Naive B cell (primary cell): Measurements from ENCODE around the gene FAM200B. TPM values are rescaled to one million over a fixed set of nuclear protein-coding genes. Genes with fewer than 3 reads are reported as not detected.

Experiments
- ATAC-seq, 2 donors: fragments of 150-1000 bp; cut with Tn5 transposase; 2 replicates each; pipeline ENCODE4 v1.10.0; 2021; ENCODE audit warnings: low read depth in 2 of 2, mild to moderate bottlenecking in 2 of 2, moderate library complexity in 2 of 2
- DNase-seq: peaks from one replicate; pipeline ENCODE4 v3.0.0; 2022
- H3K27ac Mint-ChIP-seq, 6 donors: one replicate each; pipeline ENCODE4 v1.8.0; 2020 to 2022; ENCODE audit warnings: mild to moderate bottlenecking in 6 of 6, mixed read lengths in 6 of 6, moderate library complexity in 5 of 6, inconsistent platforms in 2 of 6
- H3K27me3 Mint-ChIP-seq, 3 donors: one replicate each; pipeline ENCODE4 v1.8.0; 2021 to 2022; ENCODE audit warnings: mixed read lengths in 3 of 3, mild to moderate bottlenecking in 1 of 3
- H3K36me3 Mint-ChIP-seq, 2 donors: one replicate each; pipeline ENCODE4 v1.8.0; 2020 to 2022; ENCODE audit warnings: mixed read lengths in 2 of 2, inconsistent platforms in 1 of 2, mild to moderate bottlenecking in 1 of 2
- H3K4me1 Mint-ChIP-seq, 3 donors: one replicate each; pipeline ENCODE4 v1.8.0; 2020 to 2022; ENCODE audit warnings: mixed read lengths in 3 of 3, inconsistent platforms in 1 of 3, mild to moderate bottlenecking in 1 of 3, moderate library complexity in 1 of 3
- H3K4me3 Mint-ChIP-seq, 8 donors: one replicate each; pipeline ENCODE4 v1.8.0; 2020 to 2022; ENCODE audit warnings: mild to moderate bottlenecking in 8 of 8, mixed read lengths in 8 of 8, moderate library complexity in 8 of 8, inconsistent platforms in 2 of 8
- H3K9me3 Mint-ChIP-seq, 7 donors: one replicate each; pipeline ENCODE4 v1.8.0; 2020 to 2022; ENCODE audit warnings: mixed read lengths in 7 of 7, mild to moderate bottlenecking in 5 of 7, inconsistent platforms in 2 of 7, moderate library complexity in 1 of 7
- polyA plus RNA-seq, 6 donors: library from polyadenylated mRNA; unstranded; fragments of 300-500 nt; fragmentation: Illumina TruSeq; gene quantifications; one replicate each; pipeline ENCODE4 v1.2.3, GENCODE V29; 2021; ENCODE audit warnings: low read depth in 6 of 6

FAM200B gene
- 10 to 100 TPM; 60.1 to 84.2 (median 72.1) TPM for polyA plus RNA-seq

DNA sequence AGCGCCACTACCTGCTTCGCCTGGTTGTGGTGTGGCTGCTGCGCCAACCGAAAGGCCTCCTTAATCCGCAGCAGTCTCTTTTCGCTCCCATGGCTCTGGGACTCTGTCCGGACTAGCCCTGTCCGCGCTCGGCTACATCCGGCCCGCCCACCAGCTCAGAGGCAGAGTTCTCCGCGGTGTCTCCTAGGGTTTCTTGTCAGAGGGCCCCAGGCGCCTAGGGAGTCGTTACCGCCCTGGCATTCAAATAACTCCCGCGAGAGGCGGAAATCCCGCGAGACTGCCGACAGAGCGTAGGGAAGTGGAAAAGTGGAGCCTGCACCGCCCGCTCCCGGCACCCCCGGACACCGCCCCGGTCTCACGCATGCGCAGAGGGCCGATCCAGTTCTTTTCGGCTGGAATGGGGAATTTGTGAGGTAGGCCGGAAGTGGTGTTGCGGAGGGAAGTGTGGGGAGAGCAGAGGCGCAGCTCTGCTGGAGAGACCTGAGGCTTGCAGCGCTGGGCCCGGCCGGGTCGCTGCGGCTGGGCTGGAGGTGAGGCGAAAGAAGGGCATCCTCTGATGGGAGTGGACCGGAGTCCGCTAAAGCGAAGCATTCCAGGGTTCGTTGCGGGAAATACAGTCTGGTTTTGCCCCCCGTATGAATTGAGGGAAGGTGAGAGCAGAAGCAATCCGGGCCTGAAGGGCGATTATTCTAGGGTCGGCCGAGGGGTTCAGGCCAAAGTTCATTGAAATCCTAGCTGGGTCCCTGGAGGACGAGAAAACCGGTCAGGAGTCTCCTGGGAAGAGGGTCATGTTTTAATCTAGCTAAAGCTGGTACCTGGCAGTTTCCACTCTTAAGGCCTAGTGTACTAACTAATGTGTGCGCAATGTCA, at the start of gene FAM200B:
Gene FAM200B (plus strand): TSS at position 456 of the 870 bp plus-strand sequence. CDS start 5,151 bp downstream, outside the sequence.
- peak; percentile 93 for DNase-seq
- H3K27ac Mint-ChIP-seq = peak within 1 kb of the TSS; percentile 88 to 99 (median 94)
- no peaks in the 10 kb centered on the region for H3K27me3 Mint-ChIP-seq
- peak within 1 kb of the TSS; percentile 96 to 100 (median 98) for H3K4me3 Mint-ChIP-seq
- H3K4me1 Mint-ChIP-seq = peaks cover 21 to 47% (median 28%) of the 10 kb centered on the region in 3 donors
- H3K9me3 Mint-ChIP-seq = no peaks in the 10 kb centered on the region
- peaks cover 0 to 4% of the 10 kb centered on the region in 2 donors for H3K36me3 Mint-ChIP-seq
- peak; percentile 98 to 99 for ATAC-seq

DNA sequence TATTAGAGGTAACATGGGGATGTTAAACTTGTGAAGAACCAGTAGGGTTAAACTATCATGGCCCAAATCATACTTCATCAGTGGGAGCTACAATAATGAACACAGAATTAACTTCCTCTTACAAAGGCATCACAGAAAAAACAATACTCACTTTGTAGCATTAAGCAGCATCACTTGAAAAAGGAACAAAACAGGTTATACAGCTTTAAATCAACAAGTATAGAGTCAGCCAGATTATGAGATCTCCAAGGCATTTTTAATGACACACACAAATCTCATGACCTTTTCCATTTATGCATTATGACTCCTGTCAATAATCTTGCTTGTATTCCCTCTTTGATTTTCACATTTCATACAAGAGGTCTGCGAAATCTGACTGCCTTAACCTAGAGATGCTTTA, 44.8 kb upstream of the FAM200B start:
- H3K9me3 Mint-ChIP-seq = no peaks in the 10 kb centered on the region
- H3K4me1 Mint-ChIP-seq = peaks cover 0 to 12% (median 3%) of the 10 kb centered on the region in 3 donors
- H3K4me3 Mint-ChIP-seq = no peak overlapping the region
- peaks cover 12 to 16% of the 10 kb centered on the region in 2 donors for H3K36me3 Mint-ChIP-seq
- peak overlapping the region in 1 of 6 donors; percentile 72 for H3K27ac Mint-ChIP-seq
- no peak for DNase-seq
- ATAC-seq = no peak
- H3K27me3 Mint-ChIP-seq = no peaks in the 10 kb centered on the region

DNA sequence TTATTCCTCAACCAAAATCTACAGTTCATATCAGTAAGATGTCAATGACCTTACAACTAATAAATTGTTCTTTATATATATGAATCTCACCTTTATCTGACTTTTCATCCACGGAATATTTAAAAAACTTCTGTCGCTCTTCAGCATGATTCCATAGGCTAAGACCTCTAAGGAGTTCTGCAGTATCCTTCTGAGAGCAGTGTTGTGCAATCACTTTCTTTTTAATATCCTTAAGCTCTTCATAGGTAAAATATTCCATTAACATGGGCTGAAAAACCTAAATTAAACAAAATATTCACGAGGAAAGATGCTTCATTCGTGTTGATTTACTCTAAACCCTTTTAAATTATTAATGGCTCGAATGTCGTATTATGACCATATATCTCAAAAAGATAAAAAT, 43.2 kb upstream of the FAM200B start:
- no peak for DNase-seq

GRCh38 chr4:15648600-15648999, 33.0 kb upstream of the FAM200B start:
- ATAC-seq = no peak
- no peak overlapping the region for H3K4me3 Mint-ChIP-seq

More for the DNA sequence above, 43.2 kb upstream of the FAM200B start:
- Mint-ChIP-seq H3K4me3 (no peak overlapping the region), H3K9me3 (no peaks in the 10 kb centered on the region), H3K27ac (no peak overlapping the region), H3K27me3 (no peaks in the 10 kb centered on the region), H3K36me3 (peaks cover 5 to 19% of the 10 kb centered on the region in 2 donors), H3K4me1 (peaks cover 4 to 19% (median 7%) of the 10 kb centered on the region in 3 donors)
- ATAC-seq = no peak

GRCh38 chr4:15649914-15650545, 31.6 kb upstream of the FAM200B start:
- H3K4me3 Mint-ChIP-seq = peak overlapping the region in 5 of 8 donors; percentile 1 to 50 (median 19)
- peak; percentile 63 for DNase-seq

More at GRCh38 chr4:15648600-15648999, 33.0 kb upstream of the FAM200B start:
- Mint-ChIP-seq H3K9me3 (no peaks in the 10 kb centered on the region), H3K4me1 (peaks cover 31 to 56% (median 41%) of the 10 kb centered on the region in 3 donors), H3K27me3 (no peaks in the 10 kb centered on the region), H3K36me3 (peaks cover 0 to 4% of the 10 kb centered on the region in 2 donors), H3K27ac (peak overlapping the region in 1 of 6 donors; percentile 32)
- no peak for DNase-seq

DNA sequence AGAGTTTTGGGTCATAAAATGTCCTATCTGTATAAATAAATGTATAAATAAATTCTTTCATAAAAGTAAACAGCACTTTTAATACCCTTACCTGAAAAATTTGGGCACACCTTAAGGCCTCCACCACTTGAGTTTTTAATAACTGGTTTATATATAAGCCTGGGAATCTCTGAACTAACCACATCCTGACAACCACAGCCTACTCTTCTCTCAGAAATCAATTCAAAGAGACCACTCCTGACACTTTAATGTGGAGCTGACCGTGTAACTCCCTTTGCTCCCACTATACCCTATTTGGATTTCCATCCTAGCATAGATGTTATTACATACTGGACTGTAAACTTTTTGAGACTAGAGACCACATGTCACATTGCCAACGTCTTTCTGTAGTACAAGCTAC, 30.0 kb upstream of the FAM200B start:
- H3K9me3 Mint-ChIP-seq = no peaks in the 10 kb centered on the region
- H3K4me1 Mint-ChIP-seq = peaks cover 35 to 68% (median 48%) of the 10 kb centered on the region in 3 donors
- no peaks in the 10 kb centered on the region for H3K27me3 Mint-ChIP-seq
- peak overlapping the region in 1 of 6 donors; percentile 83 for H3K27ac Mint-ChIP-seq
- no peak for DNase-seq
- ATAC-seq = no peak
- H3K36me3 Mint-ChIP-seq = no peaks in the 10 kb centered on the region
- peak overlapping the region in 1 of 8 donors; percentile 99 for H3K4me3 Mint-ChIP-seq

More at GRCh38 chr4:15649914-15650545, 31.6 kb upstream of the FAM200B start:
- ATAC-seq = peak; percentile 71 to 77
- H3K27me3 Mint-ChIP-seq = no peaks in the 10 kb centered on the region
- H3K4me1 Mint-ChIP-seq = peaks cover 35 to 62% (median 44%) of the 10 kb centered on the region in 3 donors
- H3K9me3 Mint-ChIP-seq = no peaks in the 10 kb centered on the region
- no peaks in the 10 kb centered on the region for H3K36me3 Mint-ChIP-seq
- H3K27ac Mint-ChIP-seq = peak overlapping the region in 2 of 6 donors; percentile 25 to 44

GRCh38 chr4:15652191-15652590, 29.4 kb upstream of the FAM200B start:
- Mint-ChIP-seq H3K27ac (peak overlapping the region in 1 of 6 donors; percentile 83), H3K4me3 (peak overlapping the region in 1 of 8 donors; percentile 99), H3K36me3 (no peaks in the 10 kb centered on the region), H3K27me3 (no peaks in the 10 kb centered on the region), H3K4me1 (peaks cover 35 to 68% (median 48%) of the 10 kb centered on the region in 3 donors), H3K9me3 (no peaks in the 10 kb centered on the region)
- no peak for DNase-seq
- ATAC-seq = no peak

DNA sequence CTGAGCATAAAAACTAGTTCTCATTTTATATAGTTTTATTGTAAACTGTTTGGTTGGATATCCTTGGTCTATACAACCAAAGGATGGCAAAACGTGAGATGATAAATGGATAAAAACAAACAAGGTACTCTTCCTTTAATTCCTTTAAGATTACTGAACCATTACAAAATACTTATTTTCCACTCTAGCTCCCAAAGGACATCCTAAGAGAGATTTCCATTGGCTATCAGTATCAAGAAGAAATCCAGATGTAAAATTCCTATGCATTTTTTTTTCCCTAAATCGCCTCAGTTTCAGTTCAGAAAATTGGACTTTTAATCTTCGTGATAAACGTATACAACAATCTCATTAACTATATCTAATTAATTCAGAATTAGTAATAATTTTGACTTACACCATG, 28.8 kb upstream of the FAM200B start:
- DNase-seq (no peak), ATAC-seq (no peak)
- Mint-ChIP-seq H3K27me3 (no peaks in the 10 kb centered on the region), H3K27ac (peak overlapping the region in 4 of 6 donors; percentile 13 to 95 (median 70)), H3K4me3 (peak overlapping the region in 7 of 8 donors; percentile 96 to 99 (median 98)), H3K4me1 (peaks cover 35 to 68% (median 48%) of the 10 kb centered on the region in 3 donors), H3K36me3 (no peaks in the 10 kb centered on the region), H3K9me3 (no peaks in the 10 kb centered on the region)

DNA sequence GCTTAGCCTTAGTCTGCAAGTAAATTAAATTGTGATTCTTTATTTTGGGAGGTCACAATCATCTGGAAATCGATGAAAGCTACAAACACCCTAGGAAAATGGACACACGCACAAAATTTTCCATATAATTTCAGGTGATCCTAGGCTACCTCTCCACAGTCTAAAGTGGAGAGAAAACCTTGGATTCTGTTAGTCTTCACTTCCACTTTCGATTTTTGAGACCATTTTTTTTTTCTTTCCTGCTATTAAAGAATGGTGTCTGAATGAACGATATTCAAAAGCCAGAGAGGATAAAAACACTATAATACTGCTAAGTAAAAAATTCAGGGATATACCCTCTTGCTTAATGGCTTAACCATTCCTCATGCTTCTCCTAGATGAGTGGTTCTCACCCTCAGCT, 28.2 kb upstream of the FAM200B start:
- no peaks in the 10 kb centered on the region for H3K27me3 Mint-ChIP-seq
- H3K36me3 Mint-ChIP-seq = no peaks in the 10 kb centered on the region
- peak overlapping the region in 5 of 6 donors; percentile 51 to 98 (median 95) for H3K27ac Mint-ChIP-seq
- DNase-seq (no peak), ATAC-seq (no peak)
- peak overlapping the region; percentile 94 to 99 (median 98) for H3K4me3 Mint-ChIP-seq
- no peaks in the 10 kb centered on the region for H3K9me3 Mint-ChIP-seq
- peaks cover 34 to 63% (median 46%) of the 10 kb centered on the region in 3 donors for H3K4me1 Mint-ChIP-seq

DNA sequence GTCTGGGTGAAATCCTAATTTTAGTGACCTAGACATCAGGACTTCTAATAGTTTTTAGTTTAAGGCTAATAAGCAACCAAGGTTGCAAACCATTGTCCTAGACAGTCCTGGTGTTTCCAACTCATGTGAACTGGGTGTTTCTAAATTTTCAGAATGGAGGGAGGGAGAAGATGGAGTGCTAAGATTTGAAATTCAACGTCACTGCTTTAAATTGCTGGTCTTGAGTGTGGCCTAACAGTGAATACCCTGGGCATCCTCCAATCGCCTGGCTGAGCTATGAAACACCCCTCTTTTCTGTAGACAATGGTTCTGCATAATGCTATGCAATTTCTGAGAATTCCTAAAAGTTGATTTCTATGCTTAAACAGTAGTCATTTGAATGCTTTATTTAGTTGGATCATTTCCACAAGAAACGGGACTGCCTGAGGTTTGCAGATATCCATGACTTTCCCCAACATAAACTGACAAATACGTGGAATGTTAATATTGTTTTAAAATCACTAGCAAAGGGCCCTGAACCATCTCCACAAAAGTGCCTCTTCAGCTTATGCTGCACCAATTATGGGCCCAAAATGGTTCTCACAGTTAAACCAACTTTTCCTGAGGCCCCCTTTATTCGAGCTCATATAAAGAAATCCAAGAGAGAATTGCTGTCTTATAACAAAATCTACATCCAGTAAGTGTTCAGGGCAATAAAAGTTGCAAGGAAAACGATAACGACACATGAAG, 27.6 kb upstream of the FAM200B start:
- DNase-seq (no peak), ATAC-seq (no peak)
- no peaks in the 10 kb centered on the region for H3K36me3 Mint-ChIP-seq
- peak overlapping the region; percentile 75 to 98 (median 96) for H3K27ac Mint-ChIP-seq
- no peaks in the 10 kb centered on the region for H3K9me3 Mint-ChIP-seq
- peak overlapping the region; percentile 94 to 99 (median 98) for H3K4me3 Mint-ChIP-seq
- H3K27me3 Mint-ChIP-seq = no peaks in the 10 kb centered on the region
- peaks cover 31 to 57% (median 42%) of the 10 kb centered on the region in 3 donors for H3K4me1 Mint-ChIP-seq

GRCh38 chr4:15654593-15655222, 26.9 kb upstream of the FAM200B start:
- no peak for DNase-seq
- Mint-ChIP-seq H3K9me3 (no peaks in the 10 kb centered on the region), H3K4me1 (peaks cover 30 to 50% (median 40%) of the 10 kb centered on the region in 3 donors), H3K4me3 (peak overlapping the region; percentile 96 to 99 (median 98)), H3K36me3 (no peaks in the 10 kb centered on the region), H3K27me3 (no peaks in the 10 kb centered on the region), H3K27ac (peak overlapping the region; percentile 84 to 98 (median 97))
- ATAC-seq = peak; percentile 65 to 67

DNA sequence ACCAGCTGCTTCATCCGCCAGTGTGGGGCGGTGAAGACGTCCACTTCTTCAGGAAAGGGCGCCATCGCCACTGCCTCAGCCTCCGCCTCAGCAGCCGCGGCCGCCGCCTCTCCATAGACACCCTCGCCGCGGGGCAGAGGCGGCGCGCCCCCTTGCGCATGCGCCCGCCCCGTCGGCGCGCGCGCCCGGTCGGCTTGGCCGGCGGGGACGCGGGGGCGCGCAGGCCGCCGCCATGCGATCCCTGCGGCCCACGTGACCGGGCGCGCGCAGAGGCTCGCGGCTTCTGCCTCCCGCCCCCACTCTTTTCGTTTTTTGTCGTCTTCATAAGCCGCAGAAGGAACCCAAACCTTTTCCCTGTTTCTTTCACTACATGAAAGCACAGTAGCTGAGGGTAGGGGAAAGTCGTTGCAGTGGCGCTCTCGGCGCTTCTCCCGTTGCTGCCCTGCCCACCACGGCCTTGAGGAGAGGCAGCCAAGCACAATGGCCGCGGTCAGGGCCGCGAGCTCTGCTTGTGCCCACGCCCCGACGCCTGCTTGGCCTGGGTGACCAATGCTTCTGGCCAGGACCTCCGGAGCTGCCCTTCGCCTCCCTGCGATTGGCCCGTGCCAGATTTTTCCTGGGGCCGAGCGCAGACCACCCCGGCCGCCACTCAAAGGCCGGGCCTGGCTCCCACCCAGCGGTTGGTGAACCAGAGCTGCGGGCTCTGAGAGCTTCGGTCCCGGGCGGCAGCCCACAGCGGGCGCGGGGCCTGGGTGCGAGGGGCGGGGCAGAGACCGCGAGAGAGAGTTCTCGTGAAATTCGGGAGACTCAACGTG, 26.2 kb upstream of the FAM200B start, which contains the start of gene FBXL5:
Gene FBXL5 (minus strand): TSS at position 135 of the 815 bp plus-strand sequence. CDS start 70 bp downstream, at position 65.
- Mint-ChIP-seq H3K4me1 (peaks cover 25 to 43% (median 34%) of the 10 kb centered on the region in 3 donors), H3K36me3 (no peaks in the 10 kb centered on the region), H3K27ac (peak within 1 kb of the TSS; percentile 91 to 99 (median 98)), H3K27me3 (no peaks in the 10 kb centered on the region), H3K4me3 (peak within 1 kb of the TSS; percentile 96 to 99 (median 98)), H3K9me3 (no peaks in the 10 kb centered on the region)
- ATAC-seq (peak; percentile 81 to 83), DNase-seq (peak; percentile 88)
